Spleen (tissue), 11 donors: ENCODE results near the gene IL12B. TPM values are rescaled to one million over a fixed set of nuclear protein-coding genes. Genes with fewer than 3 reads are reported as not detected.
"Not testable (repeated sequence)": the region's sequence is repeated elsewhere in the genome, so short reads cannot be mapped to it uniquely, and the experiment has no call there.

Source experiments
- DNase-seq: peaks from one replicate; pipeline ENCODE4 v3.0.0-alpha.2; 2020
- H3K27ac ChIP-seq, 8 donors: fragments of 200-600 bp; sonication (generic) in 7 of 8; 1 replicate in 4 of 8; 2 replicates in 4 of 8; pipeline versions ENCODE4 v1.5.0 to v1.8.0; 2016 to 2021; ENCODE audit warnings: inconsistent platforms in 4 of 8, mild to moderate bottlenecking in 4 of 8, moderate library complexity in 1 of 8
- H3K27me3 ChIP-seq, 7 donors: fragments of 200-600 bp; sonication (generic) in 6 of 7; replicated peaks in 1 of 7; 1 replicate in 4 of 7; 2 replicates in 3 of 7; pipeline versions ENCODE4 v1.5.0 to v1.8.0; 2016 to 2021; ENCODE audit warnings: inconsistent platforms in 3 of 7, mild to moderate bottlenecking in 1 of 7
- H3K36me3 ChIP-seq, 6 donors: fragments of 200-600 bp; sonication (generic) in 5 of 6; 1 replicate in 4 of 6; 2 replicates in 2 of 6; pipeline versions ENCODE4 v1.5.0 to v1.8.0; 2016 to 2021; ENCODE audit warnings: inconsistent platforms in 2 of 6
- H3K4me1 ChIP-seq, 6 donors: fragments of 200-600 bp; sonication (generic) in 5 of 6; 1 replicate in 3 of 6; 2 replicates in 3 of 6; pipeline versions ENCODE4 v1.5.0 to v1.8.0; 2016 to 2021; ENCODE audit warnings: inconsistent platforms in 3 of 6
- H3K4me3 ChIP-seq, 8 donors: fragments of 200-600 bp; sonication (generic) in 7 of 8; 1 replicate in 4 of 8; 2 replicates in 4 of 8; pipeline versions ENCODE4 v1.5.0 to v1.8.0; 2016 to 2021; ENCODE audit warnings: inconsistent platforms in 4 of 8, mild to moderate bottlenecking in 4 of 8, moderate library complexity in 2 of 8
- H3K9me3 ChIP-seq, 8 donors: fragments of 200-600 bp; sonication (generic) in 7 of 8; 1 replicate in 4 of 8; 2 replicates in 4 of 8; pipeline versions ENCODE4 v1.5.0 to v1.8.0; 2016 to 2021; ENCODE audit warnings: inconsistent platforms in 4 of 8
- POLR2A ChIP-seq, 3 donors: fragments of 450-650 bp; IDR thresholded peaks; one replicate each; pipeline ENCODE4 v1.5.1; 2017; ENCODE audit warnings: antibody characterized with exemption in 3 of 3, mild to moderate bottlenecking in 1 of 3
- POLR2AphosphoS5 ChIP-seq, 3 donors: sonication (generic); formaldehyde crosslinking; IDR thresholded peaks; one replicate each; pipeline ENCODE4 v1.5.1; 2017; ENCODE audit warnings: antibody characterized with exemption in 3 of 3
- WGBS, 5 donors: extraction: QIAGEN DNeasy Blood & Tissue Kit in 3 of 5; methylation state at CpG; one replicate each; pipeline versions ENCODE4 v1.1.5 to v1.1.7; 2013 to 2018; 5-methylcytosine and 5-hydroxymethylcytosine counted together
- intact Hi-C: fragments of 100-400 bp; cut with DNase I; formaldehyde crosslinking; loops from one replicate; pipeline ENCODE4 v1.15.0; 2023; ENCODE audit warnings: low total_unique reads
- polyA plus RNA-seq, 3 donors: library from polyadenylated mRNA; stranded (reverse); fragments of 200-250 nt; gene quantifications; one replicate each; pipeline ENCODE4 v1.2.1, GENCODE V29; 2013
- total RNA-seq, 7 donors: library from RNA; depleted of rRNA in 3 of 7; stranded (reverse); fragments of >200 nt in 3 of 7; fragmentation: NEBNext Ultra II Directional in 4 of 7; extraction: Animal tissue kit (Norgen Biotek cat#: 25700) in 4 of 7; gene quantifications; one replicate each; pipeline versions ENCODE4 v1.1.0 to v1.2.1, GENCODE V29; 2016 to 2021
- TF ChIP-seq, protein P1 (sequence below), 11 experiments: fragments of 200-600 bp in 7 of 11; fragments of 450-650 bp in 4 of 11; sonication (generic) in 4 of 11; IDR thresholded peaks in 8 of 11; conservative IDR thresholded peaks in 3 of 11; 1 replicate in 7 of 11; 2 replicates in 4 of 11; pipeline versions ENCODE4 v1.4.0 to v1.8.0; 2016 to 2021; ENCODE audit warnings: antibody characterized with exemption in 11 of 11, inconsistent platforms in 4 of 11, mild to moderate bottlenecking in 1 of 11
- donor health status: healthy with polysubstance abuse.
- donor health status: DM: no; HTN: no; CAD: no; lungs with moderate emphysema.
- donor health status: DM: no; HTN: no; CAD: no.
- donor health status: Bipolar disorder and iron deficiency.
- donor health status: healthy.
- donor health status: DM: no; HTN: no; CAD: no.
- donor health status: DM: yes; HTN: yes; CAD: no.

Gene IL12B
- total and polyA plus RNA-seq, 10 donors: 0.06 to 0.29 (median 0.15) TPM; not detected in 6

DNA sequence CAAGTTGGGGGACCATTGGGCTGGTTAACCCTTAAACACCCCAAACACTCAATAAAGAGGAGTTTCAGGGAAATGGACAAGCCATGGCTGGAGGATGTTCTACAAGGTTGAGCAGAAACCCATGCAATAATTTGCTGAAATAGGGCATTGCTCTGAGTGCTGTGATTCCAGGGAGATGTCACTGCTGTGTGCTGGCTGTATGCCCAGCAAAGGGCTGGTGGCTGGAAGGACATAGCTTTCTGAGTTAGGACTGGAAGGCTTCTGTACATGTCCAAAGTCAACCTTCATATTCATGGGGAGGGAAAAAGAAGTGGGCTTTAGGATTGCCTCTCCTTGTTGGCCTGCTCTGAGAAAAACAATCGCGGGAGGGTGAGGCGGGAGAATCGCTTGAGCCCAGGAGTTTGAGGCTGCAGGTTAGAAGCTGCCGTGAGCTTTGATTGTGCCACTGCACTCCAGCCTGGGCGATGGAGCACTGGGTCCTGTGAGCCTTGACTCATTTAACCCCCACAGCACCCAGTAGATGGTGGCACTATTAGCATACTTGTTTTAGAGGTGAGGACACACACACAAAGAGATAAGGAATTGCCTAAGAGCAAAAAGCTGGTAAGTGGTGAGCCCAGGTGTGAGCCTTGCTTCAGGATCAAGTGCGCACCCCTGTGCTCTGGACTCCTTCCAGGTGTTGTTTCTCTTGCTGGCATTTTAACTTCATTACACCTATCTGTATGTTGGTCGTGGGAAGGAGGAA lies 20.4 kb downstream of the IL12B start:
- no peaks in the 10 kb centered on the region for H3K36me3 ChIP-seq
- TF ChIP-seq POLR2AphosphoS5 (IDR thresholded peaks at IDR 0.05) (no peak), POLR2A (IDR thresholded peaks at IDR 0.05) (no peak)
- TF ChIP-seq, protein P1, sequence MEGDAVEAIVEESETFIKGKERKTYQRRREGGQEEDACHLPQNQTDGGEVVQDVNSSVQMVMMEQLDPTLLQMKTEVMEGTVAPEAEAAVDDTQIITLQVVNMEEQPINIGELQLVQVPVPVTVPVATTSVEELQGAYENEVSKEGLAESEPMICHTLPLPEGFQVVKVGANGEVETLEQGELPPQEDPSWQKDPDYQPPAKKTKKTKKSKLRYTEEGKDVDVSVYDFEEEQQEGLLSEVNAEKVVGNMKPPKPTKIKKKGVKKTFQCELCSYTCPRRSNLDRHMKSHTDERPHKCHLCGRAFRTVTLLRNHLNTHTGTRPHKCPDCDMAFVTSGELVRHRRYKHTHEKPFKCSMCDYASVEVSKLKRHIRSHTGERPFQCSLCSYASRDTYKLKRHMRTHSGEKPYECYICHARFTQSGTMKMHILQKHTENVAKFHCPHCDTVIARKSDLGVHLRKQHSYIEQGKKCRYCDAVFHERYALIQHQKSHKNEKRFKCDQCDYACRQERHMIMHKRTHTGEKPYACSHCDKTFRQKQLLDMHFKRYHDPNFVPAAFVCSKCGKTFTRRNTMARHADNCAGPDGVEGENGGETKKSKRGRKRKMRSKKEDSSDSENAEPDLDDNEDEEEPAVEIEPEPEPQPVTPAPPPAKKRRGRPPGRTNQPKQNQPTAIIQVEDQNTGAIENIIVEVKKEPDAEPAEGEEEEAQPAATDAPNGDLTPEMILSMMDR (IDR thresholded peaks at IDR 0.05 in 8 of 11, conservative IDR thresholded peaks at IDR 0.05 in 3 of 11): no peak
- peak overlapping the region in 1 of 8 donors; percentile 50 for H3K4me3 ChIP-seq
- DNase-seq: no peak
- WGBS, 5 donors: 82 to 90% (median 85%) methylated on average over 8 of the region's 8 CpGs
- H3K27me3 ChIP-seq: peaks cover 0 to 33% (median 0%) of the 10 kb centered on the region in 7 donors
- intact Hi-C loops: no loop called here
- peaks cover 0 to 17% (median 12%) of the 10 kb centered on the region in 6 donors for H3K4me1 ChIP-seq
- H3K9me3 ChIP-seq: no peaks in the 10 kb centered on the region
- H3K27ac ChIP-seq: no peak overlapping the region

DNA sequence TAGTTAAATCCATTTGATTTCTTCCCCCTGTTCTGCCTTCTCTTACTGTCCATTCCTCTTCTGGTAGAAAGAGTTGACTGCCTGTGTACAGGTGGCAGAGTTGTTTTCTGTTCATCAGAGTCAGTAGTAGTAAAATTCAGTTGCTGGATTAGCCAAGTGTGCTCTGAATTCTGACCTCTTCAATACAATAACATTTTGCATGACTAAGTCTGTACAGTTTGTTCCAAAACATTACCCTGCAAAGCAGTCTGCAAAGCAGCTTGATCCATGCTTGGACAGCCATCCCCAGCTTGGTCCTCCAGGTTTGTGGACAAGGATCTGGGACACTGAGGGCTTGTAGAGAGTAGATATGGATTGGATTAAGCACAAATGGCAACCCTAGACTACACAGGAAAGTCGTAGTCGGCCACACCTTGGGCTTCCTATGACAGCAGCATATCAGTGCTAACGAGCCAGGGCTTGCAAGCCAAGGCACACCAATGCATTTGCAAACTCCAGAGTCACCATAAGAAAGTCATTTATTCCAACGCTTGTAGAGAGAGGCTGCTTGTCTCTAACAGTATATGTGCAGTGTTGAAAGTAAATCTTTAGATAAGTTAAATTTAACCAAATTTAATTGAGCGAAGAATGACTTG lies 25.2 kb downstream of the IL12B start:
- peaks cover 0 to 4% (median 0%) of the 10 kb centered on the region in 7 donors for H3K27me3 ChIP-seq
- H3K9me3 ChIP-seq: peaks cover 0 to 38% (median 30%) of the 10 kb centered on the region in 8 donors
- no peak overlapping the region for H3K27ac ChIP-seq
- intact Hi-C loops: no loop called here
- H3K4me3 ChIP-seq: no peak overlapping the region
- WGBS, 5 donors: 75 to 85% (median 84%) methylated on average over 5 of the region's 5 CpGs
- H3K4me1 ChIP-seq: peaks cover 0 to 3% (median under 1%) of the 10 kb centered on the region in 6 donors
- H3K36me3 ChIP-seq: no peaks in the 10 kb centered on the region
- TF ChIP-seq, protein P1 (IDR thresholded peaks at IDR 0.05 in 8 of 11, conservative IDR thresholded peaks at IDR 0.05 in 3 of 11): no peak
- no peak for TF ChIP-seq POLR2A (IDR thresholded peaks at IDR 0.05)
- no peak for TF ChIP-seq POLR2AphosphoS5 (IDR thresholded peaks at IDR 0.05)
- no peak for DNase-seq

DNA sequence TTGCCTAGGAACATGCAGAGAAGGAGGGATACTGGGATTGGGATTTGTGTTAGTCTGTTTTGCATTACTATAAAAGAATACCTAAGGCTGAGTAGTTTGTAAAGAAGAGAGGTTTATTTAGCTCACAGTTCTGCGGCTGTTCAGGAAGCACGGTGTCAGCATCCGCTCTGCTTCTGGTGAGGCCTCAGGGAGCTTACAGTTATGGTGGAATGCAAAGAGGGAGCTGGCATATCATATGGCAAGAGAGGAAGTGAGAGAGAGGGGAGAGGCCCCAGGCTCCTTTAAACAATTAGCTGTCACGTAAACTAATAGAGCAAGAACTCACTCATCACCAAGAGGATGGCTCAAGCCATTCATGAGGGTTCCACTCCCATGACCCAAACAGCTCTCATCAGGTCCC lies 27.0 kb downstream of the IL12B start:
- no peak overlapping the region for H3K4me3 ChIP-seq
- H3K27ac ChIP-seq: no peak overlapping the region
- H3K27me3 ChIP-seq: no peaks in the 10 kb centered on the region
- H3K4me1 ChIP-seq: no peaks in the 10 kb centered on the region
- no peak for DNase-seq
- H3K36me3 ChIP-seq: no peaks in the 10 kb centered on the region
- TF ChIP-seq POLR2AphosphoS5 (IDR thresholded peaks at IDR 0.05) (no peak), POLR2A (IDR thresholded peaks at IDR 0.05) (no peak)
- TF ChIP-seq, protein P1 (IDR thresholded peaks at IDR 0.05 in 8 of 11, conservative IDR thresholded peaks at IDR 0.05 in 3 of 11): no peak
- 93 to 97% (median 95%) methylated on average over 4 of the region's 4 CpGs for WGBS, 5 donors
- H3K9me3 ChIP-seq: peaks cover 0 to 55% (median 40%) of the 10 kb centered on the region in 8 donors
- intact Hi-C loops: no loop called here

DNA sequence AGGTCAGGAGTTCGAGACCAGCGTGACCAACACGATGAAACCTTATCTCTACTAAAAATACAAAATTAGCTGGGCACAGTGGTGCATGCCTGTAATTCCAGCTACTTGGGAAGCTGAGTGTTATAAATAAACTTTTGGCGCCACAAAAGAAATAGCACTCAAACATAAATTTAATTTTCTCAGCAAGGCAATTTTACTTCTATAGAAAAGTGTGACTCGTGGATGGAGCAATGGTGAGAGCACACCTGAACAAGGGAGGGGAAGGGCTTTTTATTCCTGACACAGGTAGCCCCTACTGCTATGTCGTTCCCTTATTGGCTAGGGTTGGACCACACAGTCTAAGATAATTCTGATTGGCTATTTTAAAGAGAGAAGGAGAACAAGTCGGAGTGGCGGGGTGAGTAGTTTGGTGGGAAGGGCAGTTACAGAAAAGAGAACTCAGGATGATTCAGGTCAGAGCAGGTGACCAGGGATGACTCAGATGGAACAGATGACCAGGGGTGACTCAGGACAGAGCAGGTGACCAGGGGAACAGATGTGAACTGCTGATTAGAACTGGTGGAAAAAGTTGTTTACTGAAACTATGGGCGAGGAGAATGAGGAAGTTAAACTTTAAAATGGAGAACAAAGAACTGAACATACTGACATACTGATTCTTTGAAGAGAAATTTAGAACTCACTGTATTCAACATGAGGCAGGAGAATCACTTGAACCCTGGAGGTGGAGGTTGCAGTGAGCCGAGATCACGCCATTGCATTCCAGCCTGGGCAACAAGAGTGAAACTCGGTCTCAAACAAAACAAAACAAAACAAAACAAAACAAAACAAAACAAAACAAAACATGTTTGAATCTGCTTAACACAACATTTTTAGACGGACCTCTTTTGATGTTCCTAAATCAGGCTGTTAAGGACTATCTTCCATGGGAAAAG lies 28.1 kb downstream of the IL12B start:
- intact Hi-C loops, H3K27me3 ChIP-seq, H3K36me3 ChIP-seq, H3K4me1 ChIP-seq, H3K4me3 ChIP-seq, H3K27ac ChIP-seq, DNase-seq: not testable (repeated sequence)
- 82 to 89% (median 88%) methylated on average over 13 of the region's 13 CpGs for WGBS, 5 donors
- H3K9me3 ChIP-seq: peaks cover 0 to 66% (median 51%) of the 10 kb centered on the region in 8 donors
